ENCODE measurements around the gene PRR19. TPM values are rescaled to one million over a fixed set of nuclear protein-coding genes. Genes with fewer than 3 reads are reported as not detected.
A peak's percentile ranks its signal among the peaks of the same experiment; 100 is the strongest.

The PRR19 gene
- total and polyA plus RNA-seq, 10 of the 15 experiments (the other 5 are each of a cell fraction or from before 2014, with no cell fraction given) = 0.09 to 1.7 (median 0.73) TPM; not detected in 1

DNA sequence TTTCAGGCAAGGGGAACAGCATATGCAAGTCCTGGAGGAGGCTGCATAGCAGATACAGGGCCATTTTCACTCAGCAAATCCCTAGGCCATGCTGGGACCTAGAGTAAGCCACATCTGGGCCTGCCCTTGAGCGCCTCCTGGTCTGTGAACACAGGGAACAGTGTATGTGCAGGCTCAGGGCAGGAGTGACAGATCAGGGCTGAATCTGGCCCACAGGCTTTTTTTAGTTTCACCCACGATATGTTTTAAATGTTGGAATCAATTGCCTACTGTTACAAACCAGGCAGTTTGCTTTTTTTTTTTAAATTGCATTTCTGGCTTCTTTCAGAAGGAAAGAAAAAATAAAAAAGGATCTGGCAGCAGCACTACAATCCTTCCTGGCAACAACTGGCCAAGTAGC is 9.7 kb downstream of the PRR19 start:
- Histone ChIP-seq H3K4me2 (ENCODE audit: control insufficient read depth, insufficient read depth) (no peak overlapping the region), H3K27me3 (replicated peaks in 1 of 2; ENCODE audit: control insufficient read depth in 2 of 2, insufficient read depth in 2 of 2, low read length in 1 of 2) (peaks cover 4 to 9% of the 10 kb centered on the region in 2 experiments; a peak in 3 of 4 replicates), H3K9me3 (replicated peaks; ENCODE audit: control insufficient read depth, insufficient read depth, low read length) (no peaks in the 10 kb centered on the region), H3K9ac (ENCODE audit: control insufficient read depth, insufficient read depth, low read length) (no peak overlapping the region), H3K27ac (ENCODE audit: control insufficient read depth, insufficient read depth) (no peak overlapping the region), H3K4me1 (ENCODE audit: control insufficient read depth, insufficient read depth, low read length) (no peaks in the 10 kb centered on the region), H3K4me3 (no peak overlapping the region), H2AFZ (ENCODE audit: control insufficient read depth, low read depth, low read length) (no peak overlapping the region), H3K36me3 (ENCODE audit: control insufficient read depth in 2 of 2, insufficient read depth in 2 of 2, low read length in 1 of 2) (no peaks in the 10 kb centered on the region), H4K20me1 (ENCODE audit: control insufficient read depth, insufficient read depth) (no peaks in the 10 kb centered on the region), H3K79me2 (ENCODE audit: control insufficient read depth, insufficient read depth, low read length) (no peaks in the 10 kb centered on the region)
- CTCF ChIA-PET = interaction anchor here (0.9 to 1.3 kb wide), 4 partner anchors 14 to 183 kb away, joined by 3 read pairs; no protein-coding TSS in a partner anchor
- intact Hi-C loops (cut with micrococcal nuclease; ENCODE audit: unreplicated experiment) (no loop called here), in situ Hi-C loops (cut with MboI) (no loop called here)
- DNase-seq (ENCODE audit: low read depth, low spot score) = no peak
- POLR2A ChIA-PET = no interaction called here
- RAD21 ChIA-PET (ENCODE audit: unreplicated experiment) = no interaction called here
- peak; percentile 29; the same call in 1 of the 3 replicates for ATAC-seq
- TF ChIP-seq, protein P1, sequence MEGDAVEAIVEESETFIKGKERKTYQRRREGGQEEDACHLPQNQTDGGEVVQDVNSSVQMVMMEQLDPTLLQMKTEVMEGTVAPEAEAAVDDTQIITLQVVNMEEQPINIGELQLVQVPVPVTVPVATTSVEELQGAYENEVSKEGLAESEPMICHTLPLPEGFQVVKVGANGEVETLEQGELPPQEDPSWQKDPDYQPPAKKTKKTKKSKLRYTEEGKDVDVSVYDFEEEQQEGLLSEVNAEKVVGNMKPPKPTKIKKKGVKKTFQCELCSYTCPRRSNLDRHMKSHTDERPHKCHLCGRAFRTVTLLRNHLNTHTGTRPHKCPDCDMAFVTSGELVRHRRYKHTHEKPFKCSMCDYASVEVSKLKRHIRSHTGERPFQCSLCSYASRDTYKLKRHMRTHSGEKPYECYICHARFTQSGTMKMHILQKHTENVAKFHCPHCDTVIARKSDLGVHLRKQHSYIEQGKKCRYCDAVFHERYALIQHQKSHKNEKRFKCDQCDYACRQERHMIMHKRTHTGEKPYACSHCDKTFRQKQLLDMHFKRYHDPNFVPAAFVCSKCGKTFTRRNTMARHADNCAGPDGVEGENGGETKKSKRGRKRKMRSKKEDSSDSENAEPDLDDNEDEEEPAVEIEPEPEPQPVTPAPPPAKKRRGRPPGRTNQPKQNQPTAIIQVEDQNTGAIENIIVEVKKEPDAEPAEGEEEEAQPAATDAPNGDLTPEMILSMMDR (IDR thresholded peaks at IDR 0.05 in 2 of 3, conservative IDR thresholded peaks at IDR 0.05 in 1 of 3; ENCODE audit: control insufficient read depth in 2 of 3, extremely low read depth in 1 of 3, insufficient read depth in 1 of 3, low read depth in 3 of 3, low read length in 3 of 3) = peak in 1 of 3 experiments; percentile 3; a peak in 1 of 6 replicates
- no peak for TF ChIP-seq ZZZ3 (IDR thresholded peaks at IDR 0.05; ENCODE audit: control insufficient read depth, insufficient read length, low read depth)
- 16% methylated on average over 2 of the region's 2 CpGs for WGBS (ENCODE audit: insufficient coverage, insufficient replicate concordance, low lambda C conversion rate, missing lambda C conversion rate)
- SMC1A ChIA-PET (ENCODE audit: uncharacterized antibody, unreplicated experiment) = interaction anchor here (1.1 kb wide), 1 partner anchor 197 kb away, joined by 3 read pairs; no protein-coding TSS in a partner anchor
- no peak for FAIRE-seq
- no TSS peak for BruUV-seq (replicated peaks)

DNA sequence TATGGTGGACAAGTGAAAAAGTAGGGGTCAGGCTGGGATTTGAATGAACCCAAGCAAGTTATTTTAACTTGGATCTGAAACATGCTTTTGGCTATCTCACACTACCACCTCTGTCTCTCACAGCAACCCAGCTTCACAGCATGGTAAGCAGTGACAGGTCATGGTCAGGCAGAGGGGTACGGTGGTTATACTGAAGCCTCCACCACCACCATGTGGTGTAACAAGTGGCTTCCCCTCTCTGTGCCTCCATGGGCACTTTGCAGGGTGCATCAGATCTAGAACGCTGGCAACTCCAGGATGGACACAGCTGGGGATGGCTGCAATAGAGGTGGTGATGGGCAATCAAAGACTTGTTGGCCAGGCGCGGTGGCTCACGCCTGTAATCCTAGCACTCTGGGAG is 10.4 kb downstream of the PRR19 start:
- intact Hi-C loops (cut with micrococcal nuclease; ENCODE audit: unreplicated experiment) = no loop called here
- no peak overlapping the region for H3K4me2 ChIP-seq (ENCODE audit: control insufficient read depth, insufficient read depth)
- no peak overlapping the region for H3K4me3 ChIP-seq
- 67% methylated on average over 5 of the region's 5 CpGs for WGBS (ENCODE audit: insufficient coverage, insufficient replicate concordance, low lambda C conversion rate, missing lambda C conversion rate)
- ChIA-PET RAD21 (ENCODE audit: unreplicated experiment) (no interaction called here), SMC1A (ENCODE audit: uncharacterized antibody, unreplicated experiment) (no interaction called here), POLR2A (no interaction called here), CTCF (interaction anchor here (0.9 to 1.3 kb wide), 2 partner anchors 16 to 184 kb away, joined by 3 read pairs; no protein-coding TSS in a partner anchor)
- peaks cover 4 to 9% of the 10 kb centered on the region in 2 experiments; a peak in 3 of 4 replicates for H3K27me3 ChIP-seq (replicated peaks in 1 of 2; ENCODE audit: control insufficient read depth in 2 of 2, insufficient read depth in 2 of 2, low read length in 1 of 2)
- H3K9me3 ChIP-seq (replicated peaks; ENCODE audit: control insufficient read depth, insufficient read depth, low read length) = no peaks in the 10 kb centered on the region
- FAIRE-seq (no peak), ATAC-seq (no peak), DNase-seq (ENCODE audit: low read depth, low spot score) (no peak)
- in situ Hi-C loops (cut with MboI) = no loop called here
- H4K20me1 ChIP-seq (ENCODE audit: control insufficient read depth, insufficient read depth) = no peaks in the 10 kb centered on the region
- no peaks in the 10 kb centered on the region for H3K36me3 ChIP-seq (ENCODE audit: control insufficient read depth in 2 of 2, insufficient read depth in 2 of 2, low read length in 1 of 2)
- H2AFZ ChIP-seq (ENCODE audit: control insufficient read depth, low read depth, low read length) = no peak overlapping the region
- no peaks in the 10 kb centered on the region for H3K79me2 ChIP-seq (ENCODE audit: control insufficient read depth, insufficient read depth, low read length)
- TF ChIP-seq, protein P2, sequence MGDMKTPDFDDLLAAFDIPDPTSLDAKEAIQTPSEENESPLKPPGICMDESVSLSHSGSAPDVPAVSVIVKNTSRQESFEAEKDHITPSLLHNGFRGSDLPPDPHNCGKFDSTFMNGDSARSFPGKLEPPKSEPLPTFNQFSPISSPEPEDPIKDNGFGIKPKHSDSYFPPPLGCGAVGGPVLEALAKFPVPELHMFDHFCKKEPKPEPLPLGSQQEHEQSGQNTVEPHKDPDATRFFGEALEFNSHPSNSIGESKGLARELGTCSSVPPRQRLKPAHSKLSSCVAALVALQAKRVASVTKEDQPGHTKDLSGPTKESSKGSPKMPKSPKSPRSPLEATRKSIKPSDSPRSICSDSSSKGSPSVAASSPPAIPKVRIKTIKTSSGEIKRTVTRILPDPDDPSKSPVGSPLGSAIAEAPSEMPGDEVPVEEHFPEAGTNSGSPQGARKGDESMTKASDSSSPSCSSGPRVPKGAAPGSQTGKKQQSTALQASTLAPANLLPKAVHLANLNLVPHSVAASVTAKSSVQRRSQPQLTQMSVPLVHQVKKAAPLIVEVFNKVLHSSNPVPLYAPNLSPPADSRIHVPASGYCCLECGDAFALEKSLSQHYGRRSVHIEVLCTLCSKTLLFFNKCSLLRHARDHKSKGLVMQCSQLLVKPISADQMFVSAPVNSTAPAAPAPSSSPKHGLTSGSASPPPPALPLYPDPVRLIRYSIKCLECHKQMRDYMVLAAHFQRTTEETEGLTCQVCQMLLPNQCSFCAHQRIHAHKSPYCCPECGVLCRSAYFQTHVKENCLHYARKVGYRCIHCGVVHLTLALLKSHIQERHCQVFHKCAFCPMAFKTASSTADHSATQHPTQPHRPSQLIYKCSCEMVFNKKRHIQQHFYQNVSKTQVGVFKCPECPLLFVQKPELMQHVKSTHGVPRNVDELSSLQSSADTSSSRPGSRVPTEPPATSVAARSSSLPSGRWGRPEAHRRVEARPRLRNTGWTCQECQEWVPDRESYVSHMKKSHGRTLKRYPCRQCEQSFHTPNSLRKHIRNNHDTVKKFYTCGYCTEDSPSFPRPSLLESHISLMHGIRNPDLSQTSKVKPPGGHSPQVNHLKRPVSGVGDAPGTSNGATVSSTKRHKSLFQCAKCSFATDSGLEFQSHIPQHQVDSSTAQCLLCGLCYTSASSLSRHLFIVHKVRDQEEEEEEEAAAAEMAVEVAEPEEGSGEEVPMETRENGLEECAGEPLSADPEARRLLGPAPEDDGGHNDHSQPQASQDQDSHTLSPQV (IDR thresholded peaks at IDR 0.05) = no peak
- no peak for TF ChIP-seq POLR2AphosphoS5 (IDR thresholded peaks at IDR 0.05; ENCODE audit: low read length)
- TF ChIP-seq NFYB (IDR thresholded peaks at IDR 0.05; ENCODE audit: insufficient read depth, low read depth, low read length) = no peak
- H3K4me1 ChIP-seq (ENCODE audit: control insufficient read depth, insufficient read depth, low read length) = peaks cover 6% of the 10 kb centered on the region
- no peak overlapping the region for H3K27ac ChIP-seq (ENCODE audit: control insufficient read depth, insufficient read depth)
- no peak overlapping the region for H3K9ac ChIP-seq (ENCODE audit: control insufficient read depth, insufficient read depth, low read length)
- no TSS peak for BruUV-seq (replicated peaks)

Data from GM12878 (cell line).